HG03460 (cell line): ENCODE measurements around the gene COTL1.
"Not testable (repeated sequence)": the region's sequence is repeated elsewhere in the genome, so short reads cannot be mapped to it uniquely, and the experiment has no call there.

Source experiments
- ATAC-seq: cut with Tn5 transposase; IDR thresholded peaks from one replicate; pipeline ENCODE4 v1.9.1; 2021; ENCODE audit not compliant: unreplicated experiment

The COTL1 gene

DNA sequence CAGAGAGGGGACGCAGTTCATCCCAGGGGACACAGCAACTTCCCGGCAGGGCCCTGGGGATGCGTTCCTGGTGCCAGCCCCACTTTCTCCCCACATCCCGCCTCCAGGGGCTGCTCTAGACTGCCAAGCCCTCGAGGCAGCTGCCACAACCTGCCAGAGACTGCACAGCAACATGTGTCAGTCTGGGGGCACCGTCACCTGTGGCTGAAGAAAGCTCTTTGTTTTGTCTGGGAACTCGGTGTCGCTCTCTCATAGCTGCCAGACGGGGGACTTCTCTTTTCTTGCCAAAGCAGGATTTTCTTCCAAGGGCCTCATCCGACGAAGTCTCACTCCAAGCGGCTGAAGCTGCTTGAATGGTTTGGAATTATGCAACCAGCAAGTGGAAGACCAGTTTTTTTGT lies 43.7 kb downstream of the COTL1 start:
- no peak for ATAC-seq

DNA sequence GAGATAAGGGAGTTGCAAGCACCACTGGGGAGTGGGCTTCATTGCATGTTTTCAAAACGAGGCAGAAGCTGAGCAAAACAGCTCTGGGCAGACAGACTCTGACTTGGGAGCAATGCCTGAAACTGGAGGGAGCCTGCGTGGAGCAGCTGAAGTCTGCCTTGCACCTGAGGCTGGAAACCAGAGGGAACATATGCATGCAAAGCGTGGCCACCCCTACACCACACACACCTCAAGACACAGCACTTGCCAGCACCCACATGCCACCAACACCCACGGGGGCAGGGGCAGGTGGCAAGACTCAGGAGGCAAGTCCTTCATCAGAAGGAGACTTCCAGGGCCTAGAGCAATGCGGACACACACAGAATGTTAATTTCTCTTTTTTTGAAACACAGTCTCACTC lies 45.8 kb downstream of the COTL1 start:
- ATAC-seq, result no peak

DNA sequence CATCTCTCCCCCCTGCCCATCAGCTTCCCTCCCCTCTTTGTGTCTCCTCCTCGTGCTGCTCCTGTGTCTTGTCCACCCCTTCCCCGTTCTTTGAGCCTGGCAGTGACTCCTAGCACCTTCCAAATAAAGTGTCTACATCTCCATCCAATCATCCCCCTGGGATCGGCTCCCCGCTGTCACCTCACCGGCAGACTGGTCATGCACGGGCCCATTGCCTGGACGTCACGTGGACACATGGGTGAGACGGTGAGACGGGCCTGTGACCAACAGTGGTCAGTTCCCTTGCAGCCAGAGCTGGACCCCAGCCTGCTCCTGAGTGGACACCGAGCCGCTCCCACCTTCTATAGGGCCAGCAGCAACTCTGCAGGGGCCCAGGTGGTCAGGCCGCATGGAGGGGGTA lies 46.4 kb downstream of the COTL1 start:
- ATAC-seq, result no peak

DNA sequence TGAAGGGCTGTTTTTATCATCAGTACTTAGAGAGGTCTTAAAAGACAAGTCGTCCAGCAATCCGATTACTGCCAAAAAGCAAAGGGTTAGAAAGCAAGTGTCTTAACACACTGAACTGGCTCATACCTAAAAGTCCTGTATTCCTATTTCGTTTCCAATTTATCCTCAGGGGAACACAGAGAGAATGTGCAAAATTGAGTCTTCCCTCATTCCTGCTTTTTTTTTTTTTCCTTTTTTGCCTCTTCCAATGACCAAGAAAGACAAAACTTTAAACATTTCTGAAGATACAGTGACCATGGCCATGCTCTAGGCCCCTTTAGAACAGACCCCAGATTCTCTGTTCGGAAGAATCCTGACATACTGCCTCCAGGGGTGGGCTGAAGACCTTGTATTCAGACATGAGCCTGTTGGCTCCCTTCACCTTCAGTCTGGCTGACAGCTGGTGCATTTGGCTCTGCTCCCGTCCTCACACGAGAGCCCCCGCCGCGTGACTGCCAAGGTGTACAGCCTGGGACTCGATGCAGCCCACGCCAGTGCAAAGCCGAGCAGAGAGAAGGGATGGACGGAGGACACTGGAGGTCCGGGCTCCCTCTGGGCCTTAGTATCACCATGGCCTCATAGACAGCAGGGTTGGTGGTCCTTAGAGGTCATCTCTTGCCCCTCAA lies 47.0 kb downstream of the COTL1 start:
- no peak for ATAC-seq

DNA sequence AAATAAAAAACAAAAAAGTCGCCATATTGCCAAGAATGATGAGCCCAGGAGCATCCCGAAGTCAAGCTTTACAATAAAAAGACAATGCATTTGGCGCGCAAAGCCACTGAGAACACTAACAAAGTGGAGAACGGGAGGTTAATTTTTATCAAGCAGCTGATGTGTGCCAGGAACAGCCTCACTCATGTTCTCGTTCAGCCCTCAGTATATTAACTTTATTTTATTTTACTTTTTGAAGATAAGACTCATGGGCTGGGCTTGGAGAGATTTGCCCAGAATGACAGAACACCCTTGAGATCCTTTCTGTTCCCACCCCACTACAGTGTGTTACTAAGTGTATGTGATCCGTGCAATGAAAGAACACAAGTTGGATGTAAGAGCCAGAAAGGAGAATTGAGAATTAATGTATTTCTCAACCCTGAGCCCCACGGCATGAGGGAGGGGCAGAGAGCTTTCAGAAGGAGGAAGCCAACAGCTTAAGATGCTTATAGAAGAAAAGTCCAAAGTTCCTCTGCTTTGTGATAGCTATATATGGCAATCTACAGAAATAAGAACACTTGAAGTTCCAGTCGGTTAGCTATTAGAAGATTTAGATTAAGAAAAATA lies 48.4 kb downstream of the COTL1 start:
- no peak for ATAC-seq

DNA sequence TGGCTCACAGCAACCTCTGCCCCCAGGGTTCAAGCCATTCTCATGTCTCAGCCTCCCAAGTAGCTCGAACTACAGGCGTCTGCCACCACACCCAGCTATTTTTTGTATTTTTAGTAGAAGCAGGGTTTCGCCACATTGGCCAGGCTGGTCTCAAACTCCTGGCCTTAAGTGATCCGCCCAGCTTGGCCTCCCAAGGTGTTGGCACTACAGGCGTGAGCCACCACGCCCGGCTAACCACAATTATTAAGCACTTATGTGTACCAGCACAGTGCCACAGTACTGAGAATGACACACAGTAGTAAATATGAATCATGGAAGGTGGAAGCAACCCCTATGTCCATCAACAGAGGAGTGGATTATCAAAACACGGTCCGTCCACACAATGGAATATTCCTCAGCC lies 49.8 kb downstream of the COTL1 start:
- no peak for ATAC-seq

DNA sequence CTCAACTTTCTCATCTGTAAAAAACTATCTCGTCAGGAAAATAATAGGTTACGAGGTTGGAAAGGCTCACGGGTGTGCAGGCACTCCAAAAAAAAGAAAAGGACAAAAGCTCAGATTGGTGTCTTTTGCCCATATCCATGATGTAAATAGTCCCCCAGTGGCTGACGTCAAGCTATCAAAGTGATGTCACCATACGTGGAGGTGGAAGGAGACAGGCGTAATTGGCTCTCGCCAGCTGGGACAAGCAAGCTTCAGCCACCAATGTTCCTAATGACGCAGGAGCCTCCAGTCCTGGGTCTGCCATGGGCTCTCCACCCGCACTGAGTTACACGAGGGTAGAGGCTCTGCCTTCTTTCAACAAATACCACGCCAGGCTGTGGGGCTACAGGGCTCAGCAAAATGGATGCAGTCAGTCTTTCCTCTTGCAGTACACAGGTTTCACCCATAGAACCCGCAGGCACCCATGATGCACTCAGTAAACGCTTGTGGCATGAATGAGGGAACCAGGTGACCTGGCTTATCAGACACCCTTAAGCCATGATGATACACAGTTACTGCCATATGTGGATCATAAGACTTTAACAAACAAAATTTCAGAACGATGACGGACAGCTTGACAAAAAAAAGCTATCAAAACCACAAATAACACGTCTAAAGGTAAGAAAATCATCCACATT lies 50.5 kb downstream of the COTL1 start:
- no peak for ATAC-seq

DNA sequence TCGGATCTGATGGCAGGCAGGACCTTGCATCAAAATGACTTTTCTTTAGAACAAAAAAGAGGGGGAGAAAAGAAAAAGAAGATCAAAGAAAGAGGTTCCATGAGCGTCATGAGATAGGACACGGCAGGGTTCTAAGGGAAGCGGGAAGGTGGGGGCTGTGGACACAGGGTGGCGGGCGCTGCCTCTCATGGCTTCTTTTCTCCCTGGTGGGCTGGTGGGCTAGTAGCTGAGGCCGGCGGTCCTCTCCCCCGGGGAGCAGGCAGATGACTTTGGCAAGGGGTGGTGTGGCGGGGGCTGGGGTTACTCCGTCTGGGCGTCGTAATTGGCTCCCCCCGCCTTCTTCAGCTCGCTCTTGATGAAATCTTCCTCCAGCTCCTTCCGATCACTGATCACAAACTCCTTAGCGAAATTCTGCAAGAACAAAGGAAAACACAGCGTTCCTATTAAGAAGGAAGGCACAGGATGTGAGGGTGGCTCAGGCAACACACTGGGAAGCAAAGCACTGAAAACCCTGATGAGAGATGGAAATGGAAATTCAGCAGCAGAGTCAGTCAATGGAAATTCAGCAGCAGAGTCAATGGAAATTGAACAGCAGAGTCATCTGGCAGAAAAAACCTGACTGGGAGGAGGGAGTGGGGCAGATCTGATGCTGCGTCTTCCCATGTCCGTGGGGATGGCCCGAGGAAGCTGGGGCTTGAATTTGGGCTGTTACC lies 51.2 kb downstream of the COTL1 start:
- ATAC-seq, result no peak

DNA sequence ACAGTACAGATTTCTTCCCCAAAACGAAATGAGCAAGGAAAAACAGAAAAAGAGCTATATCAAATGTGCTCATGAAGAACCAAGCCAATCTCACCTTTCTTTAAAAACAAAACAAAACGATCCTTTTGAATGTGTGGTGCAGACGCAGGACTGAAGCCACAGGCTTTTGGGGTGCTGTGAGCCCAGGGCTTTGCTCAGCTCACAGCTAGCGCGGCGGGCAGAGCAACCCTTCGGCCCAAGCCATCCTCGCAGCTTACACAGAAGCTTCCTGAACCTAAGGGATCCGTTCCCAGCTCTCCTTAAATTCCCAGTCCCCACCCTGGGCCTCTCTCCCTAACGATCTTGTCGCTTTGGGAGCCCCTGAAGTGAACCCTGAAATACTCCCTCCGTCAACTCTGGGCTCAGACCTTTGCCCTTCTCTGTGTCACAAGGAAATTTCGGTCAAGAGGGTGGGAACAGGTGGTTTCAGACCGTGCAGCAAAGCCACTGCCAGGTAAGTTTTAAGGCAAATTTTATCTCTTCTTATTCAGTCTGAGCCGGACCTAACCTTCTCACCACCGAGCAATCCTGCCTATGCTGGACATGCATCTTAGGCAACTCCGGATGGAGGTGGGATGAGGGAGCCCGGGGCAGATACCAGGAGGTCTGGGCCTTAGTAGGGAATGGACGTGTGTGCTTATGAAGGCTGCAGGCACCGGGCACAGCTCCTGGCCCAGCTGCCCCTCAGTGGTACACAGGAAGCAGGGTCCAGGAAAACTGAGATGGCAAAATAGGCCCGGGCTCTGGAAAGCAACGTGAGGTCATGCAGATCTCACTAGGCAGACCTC lies 52.0 kb downstream of the COTL1 start:
- ATAC-seq, result no peak

DNA sequence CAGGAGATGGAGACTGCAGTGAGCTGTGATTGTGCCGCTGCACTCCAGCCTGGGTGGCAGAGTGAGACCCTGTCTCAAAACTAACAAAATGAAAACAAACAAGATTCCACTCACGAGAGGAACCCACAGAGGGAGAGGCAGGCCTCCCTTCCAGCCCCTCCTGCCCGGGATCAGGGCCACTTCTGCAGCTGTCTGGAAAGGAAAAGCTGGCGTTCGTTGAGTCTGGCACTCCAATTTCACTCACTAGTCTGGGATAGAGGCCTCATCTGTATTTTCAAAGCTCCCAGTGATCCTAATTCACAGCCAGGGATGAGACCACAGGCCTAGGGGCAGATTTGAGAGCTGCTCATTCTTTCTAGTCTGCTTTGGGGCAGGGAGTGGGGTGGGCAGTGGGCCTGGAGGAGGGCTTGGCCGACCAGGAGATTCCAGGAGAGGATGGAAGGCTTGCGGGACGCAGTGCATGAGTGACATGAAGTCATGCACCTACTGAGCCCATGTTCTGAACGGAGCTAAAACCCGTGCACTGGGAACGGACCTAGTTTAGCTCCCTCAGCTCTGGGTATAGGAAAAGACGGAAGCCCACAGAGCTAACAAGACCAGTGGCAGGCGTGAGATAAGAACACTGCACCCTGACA lies 54.0 kb downstream of the COTL1 start:
- ATAC-seq, result no peak

DNA sequence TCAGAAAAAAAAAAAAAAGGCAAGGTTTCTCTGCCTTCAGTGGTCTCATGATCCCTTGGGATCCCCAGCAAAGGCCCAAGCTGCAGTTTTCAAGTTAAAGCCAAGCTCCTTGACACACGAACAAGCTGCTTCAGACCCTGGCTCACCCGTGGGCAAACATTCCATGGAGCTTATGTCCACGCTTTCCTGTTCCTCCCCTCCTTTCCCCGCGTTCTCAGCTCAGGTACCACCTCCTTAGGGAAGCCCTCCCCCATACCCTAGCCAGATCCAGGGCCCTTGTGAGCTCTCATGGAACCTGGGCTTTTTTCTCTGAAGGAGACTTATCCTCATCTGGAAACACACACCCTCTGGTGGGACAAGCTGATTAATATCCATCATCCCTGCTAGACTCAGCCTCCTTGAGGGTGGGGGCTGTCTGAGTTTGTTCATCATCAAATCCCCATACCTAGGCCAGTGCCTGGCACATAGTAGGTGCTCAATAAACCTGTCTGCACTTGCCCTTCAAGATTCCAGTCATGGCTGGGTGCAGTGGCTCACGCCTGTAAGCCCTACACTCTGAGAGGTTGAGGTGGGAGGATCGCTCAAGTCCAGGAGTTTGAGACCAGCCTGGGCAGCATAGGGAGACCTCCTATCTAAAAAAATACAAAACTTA lies 54.7 kb downstream of the COTL1 start:
- ATAC-seq, result no peak

DNA sequence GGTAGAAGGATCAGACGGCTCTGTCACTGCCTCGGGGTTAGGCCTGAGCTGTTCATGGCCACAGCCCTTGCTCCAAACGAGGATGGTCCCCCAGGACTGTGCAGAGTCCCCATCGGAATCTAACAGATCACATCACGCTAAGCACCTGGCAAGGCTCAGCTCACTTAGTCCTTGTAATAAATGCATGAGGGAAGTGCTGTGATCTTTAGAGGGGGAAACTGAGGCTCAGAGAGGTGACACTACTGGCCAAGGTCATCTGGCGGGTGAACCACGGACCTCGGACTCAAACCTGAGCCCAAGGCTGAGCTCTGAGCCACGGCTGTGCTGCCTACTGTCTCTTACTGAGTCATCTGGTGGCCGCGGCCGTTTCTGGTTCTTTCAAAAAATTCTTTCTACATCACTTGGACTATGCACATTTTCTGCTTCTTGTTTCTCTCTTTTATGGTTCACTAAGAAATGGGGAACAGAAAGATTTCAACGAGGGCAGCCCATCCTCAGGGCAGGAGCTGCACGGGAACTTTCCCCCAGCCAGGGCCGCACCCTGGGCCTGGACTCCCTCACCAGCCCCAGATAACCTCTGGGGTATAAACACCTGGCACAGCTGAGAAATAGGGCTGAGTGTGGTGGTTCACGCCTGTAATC lies 55.6 kb downstream of the COTL1 start:
- no peak for ATAC-seq

DNA sequence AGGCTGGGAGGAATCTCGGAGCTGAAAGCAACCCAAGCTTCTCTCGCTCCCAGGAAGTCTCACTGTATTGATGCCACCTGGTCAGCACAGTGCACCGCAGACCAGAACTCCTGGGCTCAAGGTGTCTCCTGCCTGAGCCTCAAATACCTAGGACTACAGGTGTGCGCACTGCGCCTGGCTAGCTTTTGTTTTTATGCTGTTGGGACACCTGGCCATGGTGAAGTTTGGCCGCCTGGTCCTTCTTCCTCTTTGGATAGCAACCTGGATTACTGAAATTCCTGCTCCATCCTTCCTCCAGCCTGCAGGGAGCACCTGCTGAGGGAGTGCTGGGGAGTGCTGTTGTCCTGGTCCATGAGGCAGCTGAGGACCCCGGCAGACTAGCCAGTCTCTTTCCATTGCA lies 56.6 kb downstream of the COTL1 start:
- no peak for ATAC-seq

DNA sequence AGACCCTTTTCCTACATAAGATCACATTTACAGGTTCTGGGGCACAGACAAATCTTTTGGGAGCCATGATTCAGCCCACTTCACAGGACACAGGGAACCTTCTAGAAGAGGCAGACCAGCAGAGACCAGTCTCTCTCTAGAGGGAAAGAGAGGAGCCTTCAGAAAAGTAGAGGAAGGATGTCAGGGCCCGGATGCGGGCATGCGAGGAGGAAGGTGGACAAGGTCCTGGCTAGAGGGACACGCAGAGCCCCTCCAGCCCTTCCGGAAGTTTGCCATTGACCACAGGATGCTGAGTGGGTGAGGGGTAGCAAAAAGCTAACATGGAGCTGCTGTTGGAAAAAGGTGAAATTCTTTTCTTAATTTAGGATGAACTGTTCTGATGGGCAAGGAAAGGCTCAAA lies 57.6 kb downstream of the COTL1 start:
- ATAC-seq, result no peak

DNA sequence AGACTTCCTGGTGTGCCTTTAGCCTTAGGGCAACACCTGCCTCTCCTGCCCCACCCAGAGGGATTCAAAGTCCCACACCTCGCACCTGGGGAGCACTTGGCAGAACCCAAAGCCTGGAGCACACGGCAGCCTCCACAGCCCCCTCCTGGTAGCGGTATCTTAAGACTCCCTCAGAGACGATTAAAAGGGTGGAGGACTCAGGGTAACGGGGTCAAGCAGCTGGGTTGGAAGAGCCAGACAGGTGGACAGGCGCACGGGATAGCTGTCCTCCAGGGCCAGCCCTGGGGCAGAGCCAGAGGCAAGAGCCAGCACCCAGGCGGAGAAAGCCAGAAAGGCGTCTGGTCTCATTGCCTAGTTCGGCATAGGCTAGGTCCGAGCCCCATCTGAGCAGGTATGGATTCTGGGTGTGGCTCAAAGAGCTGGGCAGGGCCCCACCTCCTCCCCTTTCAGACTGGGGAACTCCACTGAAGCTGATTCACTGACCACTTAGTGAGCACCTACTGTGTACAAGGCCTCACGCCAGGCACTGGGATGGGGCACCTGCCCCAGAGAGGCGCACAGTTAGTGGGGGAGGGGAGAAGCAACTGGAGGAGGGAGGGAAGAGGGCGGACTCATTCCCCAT lies 58.5 kb downstream of the COTL1 start:
- no peak for ATAC-seq

DNA sequence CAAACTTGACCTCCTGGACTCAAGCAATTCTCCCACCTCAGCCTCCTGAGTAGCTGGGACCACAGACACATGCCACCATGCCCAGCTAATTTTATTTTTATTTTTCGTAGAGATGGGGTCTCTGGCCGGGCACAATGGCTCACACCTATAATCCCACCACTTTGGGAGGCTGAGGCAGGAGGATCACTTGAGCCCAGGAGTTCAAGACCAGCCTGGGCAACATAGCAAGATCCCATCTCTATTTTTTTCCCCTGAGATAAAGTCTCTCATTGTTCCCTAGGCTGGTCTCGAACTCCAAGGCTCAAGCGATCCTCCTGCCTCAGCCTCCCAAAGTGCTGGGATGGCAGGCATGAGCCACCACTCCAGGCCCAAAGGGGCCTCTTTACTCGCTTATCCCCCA lies 59.0 kb downstream of the COTL1 start:
- ATAC-seq, result not testable (repeated sequence)

DNA sequence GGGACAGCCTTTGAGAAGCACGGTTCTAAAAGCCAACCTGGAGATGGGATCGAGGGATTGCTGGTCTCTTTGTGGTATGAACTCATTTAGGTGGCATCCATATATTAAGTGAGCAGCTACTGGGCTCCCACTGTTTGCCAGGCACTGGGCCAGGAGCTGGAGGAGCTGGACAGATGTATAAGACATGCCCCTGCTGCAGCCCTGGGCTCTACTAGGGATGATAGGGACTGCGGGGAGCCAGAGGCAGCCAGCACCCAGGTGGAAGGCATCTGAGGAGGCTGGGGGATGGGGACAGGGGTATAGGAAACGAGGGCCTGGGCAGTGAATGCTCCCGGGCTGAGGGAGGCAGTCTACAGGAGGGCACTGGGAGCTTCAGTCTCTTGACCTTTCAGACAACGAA lies 60.4 kb downstream of the COTL1 start:
- ATAC-seq, result no peak

DNA sequence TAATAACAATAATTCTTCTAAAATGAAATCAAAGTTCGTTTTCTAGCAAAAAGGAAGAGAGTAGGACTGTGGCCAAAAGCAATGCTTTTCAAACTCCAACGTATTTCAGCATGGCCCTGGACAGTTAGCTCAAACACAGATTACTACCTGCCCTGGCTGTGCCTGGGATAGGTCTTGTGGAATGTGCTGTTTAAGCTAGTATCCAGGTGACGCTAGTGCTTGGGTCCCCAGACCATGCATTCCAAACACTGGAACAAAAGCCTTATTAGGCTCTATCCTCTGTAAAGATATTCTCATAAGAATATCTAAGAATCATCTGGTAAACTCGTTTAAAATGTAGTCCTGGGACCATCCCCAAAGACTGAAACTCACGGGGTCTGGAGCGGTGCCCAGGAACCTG lies 60.8 kb downstream of the COTL1 start:
- ATAC-seq, result no peak
